C4-2B (cell line): ENCODE data around the gene PICALM.

Experiments
- H3K27ac ChIP-seq: fragments of 450-650 bp; 2 replicates; pipeline ENCODE4 v1.5.1; 2017
- CTCF ChIP-seq: fragments of 450-650 bp; conservative IDR thresholded peaks from 2 replicates; pipeline ENCODE4 v1.5.1; 2017; ENCODE audit warnings: mild to moderate bottlenecking
- ZFX ChIP-seq: fragments of 450-650 bp; IDR thresholded peaks from 2 replicates; pipeline ENCODE4 v1.6.1; 2017

Gene PICALM

DNA sequence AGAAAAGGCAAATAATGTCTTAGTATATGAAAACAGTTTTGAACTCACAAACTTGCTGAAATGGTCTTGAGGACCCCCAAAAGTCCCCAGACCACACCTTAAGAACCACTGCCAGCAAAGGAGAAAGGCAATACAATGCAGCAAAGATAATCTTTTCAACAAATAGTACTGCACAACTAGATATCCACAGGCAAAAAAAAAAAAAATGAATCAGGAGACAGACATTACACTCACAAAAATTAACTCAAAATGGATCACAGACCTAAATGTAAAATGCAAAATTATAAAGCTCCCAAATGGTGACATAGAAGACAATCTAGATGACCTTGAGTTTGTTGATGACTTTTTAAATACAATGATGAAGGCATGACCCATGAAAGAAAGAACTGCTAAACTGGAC, 8.3 kb downstream of the PICALM start:
- TF ChIP-seq ZFX (no peak), CTCF (no peak)
- H3K27ac ChIP-seq, result no peak overlapping the region

GRCh38 chr11:86058360-86058759, 10.5 kb downstream of the PICALM start:
- H3K27ac ChIP-seq, result no peak overlapping the region
- TF ChIP-seq CTCF (no peak), ZFX (no peak)

GRCh38 chr11:86056351-86056854, 12.5 kb downstream of the PICALM start:
- TF ChIP-seq ZFX (no peak), CTCF (no peak; the same call in 1 of the 2 replicates)
- no peak overlapping the region for H3K27ac ChIP-seq

- TF ChIP-seq ZFX (no peak), CTCF (no peak)
These were observed 15.9 kb downstream of the PICALM start for GRCh38 chr11:86052693-86053641.

GRCh38 chr11:86050196-86050709, 18.6 kb downstream of the PICALM start:
- TF ChIP-seq ZFX (no peak), CTCF (no peak)

More at GRCh38 chr11:86052693-86053641, 15.9 kb downstream of the PICALM start:
- H3K27ac ChIP-seq, result peak overlapping the region; percentile 36; the same call in 1 of the 2 replicates

DNA sequence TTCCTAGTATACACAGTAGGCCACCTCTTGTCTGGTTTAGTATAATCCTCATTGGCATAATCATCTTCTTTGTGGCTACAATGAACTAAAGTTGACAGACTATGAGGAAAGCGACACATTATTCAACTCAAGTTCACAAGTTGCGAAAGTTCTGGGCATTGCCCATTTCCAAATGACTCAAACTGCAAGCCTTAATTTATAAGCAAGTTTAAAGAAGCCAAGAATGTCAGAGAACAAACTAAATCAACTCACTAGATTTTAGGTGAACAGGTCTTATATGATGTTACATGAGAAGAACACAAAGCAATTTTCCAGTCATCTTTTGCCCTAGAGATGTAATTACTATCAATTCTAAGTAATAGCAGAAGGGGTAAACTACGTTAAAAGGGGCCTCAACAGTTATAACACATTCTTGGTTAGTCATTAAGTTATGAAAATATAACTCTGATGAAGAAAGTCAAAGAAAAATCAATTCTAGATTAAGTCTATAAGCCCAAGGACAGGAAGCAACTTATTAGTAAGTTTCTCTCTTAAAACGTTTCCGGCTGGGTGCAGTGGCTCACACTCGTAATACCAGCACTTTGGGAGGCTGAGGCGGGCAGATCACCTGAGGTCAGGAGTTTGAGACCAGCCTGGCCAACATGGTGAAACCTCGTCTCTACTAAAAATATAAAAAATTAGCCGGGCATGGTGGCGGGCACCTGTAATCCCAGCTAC, 21.5 kb downstream of the PICALM start:
- no peak for TF ChIP-seq ZFX
- no peak overlapping the region for H3K27ac ChIP-seq

More at GRCh38 chr11:86050196-86050709, 18.6 kb downstream of the PICALM start:
- H3K27ac ChIP-seq, result no peak overlapping the region

DNA sequence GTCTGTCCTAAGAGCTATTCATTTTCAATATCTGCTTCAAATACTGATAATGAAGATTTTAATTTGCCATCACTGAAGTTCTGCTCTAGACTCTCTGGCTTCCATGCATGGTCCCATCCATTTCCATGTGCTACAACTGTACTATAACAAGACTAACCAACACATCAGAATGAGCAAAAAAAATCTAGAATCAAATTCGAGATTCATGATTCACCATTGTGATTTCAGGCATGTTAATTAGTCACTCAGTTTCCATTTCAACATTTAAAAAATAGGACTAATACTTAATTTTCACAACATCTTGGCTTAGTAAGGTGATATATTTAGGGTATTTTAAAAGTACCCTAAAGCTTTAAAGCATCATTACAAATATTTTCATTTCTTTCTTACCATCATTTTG, 22.8 kb downstream of the PICALM start:
- TF ChIP-seq ZFX (no peak), CTCF (no peak)
- H3K27ac ChIP-seq, result no peak overlapping the region
